MCF 10A (cell line): ENCODE data around the gene HNRNPL. TPM values are rescaled to one million over a fixed set of nuclear protein-coding genes. Genes with fewer than 3 reads are reported as not detected.

Experiments
- BruUV-seq: library from RNA; stranded (reverse); fragments of 400-500 nt; replicated peaks from 2 replicates; lab custom pipeline; 2021; lab: Mats Ljungman, UMichigan
- CTCF ChIA-PET: fragments of 300-600 bp; sonication (Branson Sonifier 250); formaldehyde crosslinking; extraction: SDS; loops from one replicate; lab custom pipeline; 2021; ENCODE audit warnings: antibody characterized with exemption, inconsistent platforms; lab: Yijun Ruan, JAX
- POLR2A ChIA-PET: fragments of 300-600, 350-650 bp; sonication (Branson Sonifier 250); formaldehyde crosslinking; extraction: SDS; loops from one replicate; lab custom pipeline; 2020; ENCODE audit warnings: antibody characterized with exemption, inconsistent platforms; lab: Yijun Ruan, JAX
- DNase-seq: peaks from one replicate; pipeline ENCODE4 v3.0.0-alpha.2; 2018; ENCODE audit not compliant: unreplicated experiment
- H3K27ac Mint-ChIP-seq: one replicate; pipeline ENCODE4 v1.8.0; 2022; ENCODE audit warnings: mild to moderate bottlenecking, low read depth, mixed read lengths; ENCODE audit not compliant: unreplicated experiment
- H3K27me3 Mint-ChIP-seq: one replicate; pipeline ENCODE4 v1.8.0; 2022; ENCODE audit warnings: mixed read lengths; ENCODE audit not compliant: insufficient read depth, unreplicated experiment
- H3K36me3 Mint-ChIP-seq: one replicate; pipeline ENCODE4 v1.8.0; 2022; ENCODE audit warnings: mild to moderate bottlenecking, moderate library complexity, mixed read lengths; ENCODE audit not compliant: insufficient read depth, unreplicated experiment
- H3K4me1 Mint-ChIP-seq: one replicate; pipeline ENCODE4 v1.8.0; 2022; ENCODE audit warnings: mixed read lengths; ENCODE audit not compliant: insufficient read depth, unreplicated experiment
- H3K4me3 Mint-ChIP-seq: one replicate; pipeline ENCODE4 v1.8.0; 2022; ENCODE audit warnings: mild to moderate bottlenecking, moderate library complexity, mixed read lengths; ENCODE audit not compliant: unreplicated experiment
- H3K9me3 Mint-ChIP-seq: one replicate; pipeline ENCODE4 v1.8.0; 2022; ENCODE audit warnings: mixed read lengths; ENCODE audit not compliant: unreplicated experiment
- intact Hi-C: fragments of 100-400 bp; cut with micrococcal nuclease; formaldehyde crosslinking; loops from 2 replicates; pipeline ENCODE4 v1.14.1; 2022
- total RNA-seq: library from RNA; stranded (reverse); gene quantifications from 2 replicates; pipeline ENCODE4 v1.2.3, GENCODE V29; 2022
- TF ChIP-seq, protein P1 (sequence below): fragments of 200-600 bp; IDR thresholded peaks from one replicate; pipeline ENCODE4 v1.8.0; 2022; ENCODE audit warnings: antibody characterized with exemption, mild to moderate bottlenecking; ENCODE audit not compliant: unreplicated experiment

The HNRNPL gene
- total RNA-seq, 1 experiment from 2014 or later: 421 TPM

DNA sequence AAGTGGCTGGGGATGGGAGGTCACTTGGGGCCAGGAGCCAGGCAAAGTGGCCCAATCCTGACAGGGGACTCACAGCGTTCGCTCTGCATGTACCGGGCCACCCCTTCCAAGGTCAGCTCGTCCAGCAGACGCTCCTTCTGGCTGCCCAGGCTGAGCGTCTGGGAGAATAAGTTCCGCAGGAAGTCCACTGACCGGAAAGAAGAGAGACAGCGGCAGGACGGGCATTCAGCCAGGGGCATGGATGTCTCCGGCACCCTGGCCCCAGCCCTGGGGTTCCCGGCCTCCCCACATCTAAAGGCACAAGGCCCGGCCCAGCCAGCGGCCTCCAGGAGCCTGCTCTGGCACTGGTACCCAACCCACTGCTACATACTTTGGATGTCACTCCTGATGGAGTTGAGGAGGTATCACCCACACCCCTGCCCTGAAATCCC is 43.6 kb upstream of the HNRNPL start:
- ChIA-PET POLR2A (no interaction called here), CTCF (interaction anchor here (0.6 kb wide), 1 partner anchor 56 kb away, joined by 3 read pairs; no protein-coding TSS in a partner anchor)
- Mint-ChIP-seq H3K27me3 (no peaks in the 10 kb centered on the region), H3K9me3 (no peaks in the 10 kb centered on the region), H3K36me3 (peaks cover 17% of the 10 kb centered on the region), H3K27ac (no peak overlapping the region), H3K4me3 (no peak overlapping the region), H3K4me1 (peaks cover 10% of the 10 kb centered on the region)
- intact Hi-C loops: no loop called here
- no TSS peak for BruUV-seq
- TF ChIP-seq, protein P1, sequence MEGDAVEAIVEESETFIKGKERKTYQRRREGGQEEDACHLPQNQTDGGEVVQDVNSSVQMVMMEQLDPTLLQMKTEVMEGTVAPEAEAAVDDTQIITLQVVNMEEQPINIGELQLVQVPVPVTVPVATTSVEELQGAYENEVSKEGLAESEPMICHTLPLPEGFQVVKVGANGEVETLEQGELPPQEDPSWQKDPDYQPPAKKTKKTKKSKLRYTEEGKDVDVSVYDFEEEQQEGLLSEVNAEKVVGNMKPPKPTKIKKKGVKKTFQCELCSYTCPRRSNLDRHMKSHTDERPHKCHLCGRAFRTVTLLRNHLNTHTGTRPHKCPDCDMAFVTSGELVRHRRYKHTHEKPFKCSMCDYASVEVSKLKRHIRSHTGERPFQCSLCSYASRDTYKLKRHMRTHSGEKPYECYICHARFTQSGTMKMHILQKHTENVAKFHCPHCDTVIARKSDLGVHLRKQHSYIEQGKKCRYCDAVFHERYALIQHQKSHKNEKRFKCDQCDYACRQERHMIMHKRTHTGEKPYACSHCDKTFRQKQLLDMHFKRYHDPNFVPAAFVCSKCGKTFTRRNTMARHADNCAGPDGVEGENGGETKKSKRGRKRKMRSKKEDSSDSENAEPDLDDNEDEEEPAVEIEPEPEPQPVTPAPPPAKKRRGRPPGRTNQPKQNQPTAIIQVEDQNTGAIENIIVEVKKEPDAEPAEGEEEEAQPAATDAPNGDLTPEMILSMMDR: no peak
- DNase-seq: no peak

DNA sequence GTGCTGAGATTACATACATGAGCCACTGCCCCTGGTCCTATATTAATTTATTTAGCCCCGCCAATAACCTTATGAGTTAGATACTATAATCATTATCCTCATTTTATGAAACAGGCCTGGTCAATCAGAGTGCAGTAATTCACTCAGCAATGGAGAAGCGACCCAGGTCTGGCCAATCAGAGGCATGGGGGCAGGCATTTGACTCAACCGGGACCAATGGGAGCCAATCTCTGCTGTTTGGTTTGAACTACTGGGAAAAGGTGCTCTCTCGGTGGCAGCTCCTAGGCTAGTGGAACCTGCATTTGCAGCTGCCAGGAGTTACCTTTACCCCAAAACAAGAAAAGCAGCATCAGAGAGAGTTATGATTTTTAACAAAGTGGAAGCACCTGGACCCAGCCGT is 43.1 kb upstream of the HNRNPL start:
- H3K4me1 Mint-ChIP-seq: peaks cover 7% of the 10 kb centered on the region
- POLR2A ChIA-PET: no interaction called here
- H3K27ac Mint-ChIP-seq: no peak overlapping the region
- no TSS peak for BruUV-seq
- H3K27me3 Mint-ChIP-seq: no peaks in the 10 kb centered on the region
- H3K36me3 Mint-ChIP-seq: peaks cover 22% of the 10 kb centered on the region
- TF ChIP-seq, protein P1: no peak
- no peak for DNase-seq
- CTCF ChIA-PET: no interaction called here
- intact Hi-C loops: no loop called here
- no peak overlapping the region for H3K4me3 Mint-ChIP-seq
- no peaks in the 10 kb centered on the region for H3K9me3 Mint-ChIP-seq

DNA sequence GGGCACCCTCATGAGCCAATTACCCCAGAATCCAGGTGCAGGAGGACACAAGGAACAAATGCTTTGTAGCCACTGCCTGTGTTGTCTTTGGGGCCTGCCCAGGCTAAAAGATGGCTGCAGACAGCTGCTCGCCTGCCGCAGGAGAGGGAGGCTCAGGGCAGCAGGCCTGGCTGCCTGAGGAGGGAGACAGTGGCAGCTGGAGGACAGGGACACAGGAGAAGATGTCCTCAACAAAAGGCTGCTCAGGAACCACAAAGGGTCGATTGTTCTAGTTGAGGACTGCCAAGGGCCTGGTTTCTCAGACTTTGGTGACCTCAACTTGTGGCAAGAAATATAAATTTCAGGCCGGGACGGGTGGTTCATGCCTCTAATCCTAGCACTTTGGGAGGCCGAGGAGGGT is 42.0 kb upstream of the HNRNPL start:
- no TSS peak for BruUV-seq
- no peak overlapping the region for H3K27ac Mint-ChIP-seq
- TF ChIP-seq, protein P1: no peak
- no peaks in the 10 kb centered on the region for H3K27me3 Mint-ChIP-seq
- CTCF ChIA-PET: no interaction called here
- H3K4me3 Mint-ChIP-seq: no peak overlapping the region
- DNase-seq: no peak
- H3K9me3 Mint-ChIP-seq: no peaks in the 10 kb centered on the region
- intact Hi-C loops: no loop called here
- POLR2A ChIA-PET: no interaction called here
- peaks cover 30% of the 10 kb centered on the region for H3K36me3 Mint-ChIP-seq
- H3K4me1 Mint-ChIP-seq: no peaks in the 10 kb centered on the region

DNA sequence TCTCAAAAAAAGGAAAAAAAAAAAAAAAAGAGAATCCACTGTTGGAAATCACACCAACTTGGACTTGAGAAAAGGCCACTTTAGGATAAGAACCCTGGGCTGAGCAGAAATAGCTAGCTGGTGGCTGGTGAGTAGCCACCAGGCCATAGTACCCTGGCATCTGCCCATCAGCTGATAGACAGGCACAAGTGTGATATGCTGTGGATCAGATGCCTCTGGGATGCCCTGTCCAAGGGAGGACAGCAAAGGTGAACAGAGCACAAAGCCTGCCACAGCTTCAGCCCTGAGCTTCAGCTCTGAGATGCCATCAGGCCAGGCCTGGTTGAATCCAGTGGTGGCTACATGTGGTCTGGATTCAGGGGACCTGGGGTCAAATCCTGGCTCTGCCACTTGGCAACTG is 40.9 kb upstream of the HNRNPL start:
- Mint-ChIP-seq H3K9me3 (no peaks in the 10 kb centered on the region), H3K36me3 (peaks cover 35% of the 10 kb centered on the region), H3K27me3 (no peaks in the 10 kb centered on the region), H3K4me1 (no peaks in the 10 kb centered on the region), H3K4me3 (no peak overlapping the region), H3K27ac (no peak overlapping the region)
- CTCF ChIA-PET: interaction anchor here (0.6 kb wide), 1 partner anchor 8 kb away, joined by 3 read pairs; no protein-coding TSS in a partner anchor
- POLR2A ChIA-PET: interaction anchor here (0.6 kb wide), 1 partner anchor 42 kb away, joined by 3 read pairs; no protein-coding TSS in a partner anchor
- no TSS peak for BruUV-seq
- no peak for DNase-seq
- TF ChIP-seq, protein P1: no peak
- intact Hi-C loops: no loop called here
